GM18520 (cell line): ENCODE data around the gene CACNB4.
"Not testable (repeated sequence)": the region's sequence is repeated elsewhere in the genome, so short reads cannot be mapped to it uniquely, and the experiment has no call there.

Experiments used
- ATAC-seq: cut with Tn5 transposase; IDR thresholded peaks from one replicate; pipeline ENCODE4 v1.9.1; 2021; ENCODE audit not compliant: unreplicated experiment

The CACNB4 gene

GRCh38 chr2:151796774-151797173, 302.1 kb downstream of the CACNB4 start:
- no peak for ATAC-seq

- no peak for ATAC-seq
Measured at GRCh38 chr2:151795646-151796240, 303.1 kb downstream of the CACNB4 start.

GRCh38 chr2:151794422-151794821, 304.4 kb downstream of the CACNB4 start:
- ATAC-seq = not testable (repeated sequence)

- no peak for ATAC-seq
Measured at GRCh38 chr2:151793123-151793522, 305.7 kb downstream of the CACNB4 start.

- no peak for ATAC-seq
Measured at GRCh38 chr2:151792589-151792988, 306.3 kb downstream of the CACNB4 start.

GRCh38 chr2:151791545-151791944, 307.3 kb downstream of the CACNB4 start:
- ATAC-seq = no peak

GRCh38 chr2:151790689-151791088, 308.2 kb downstream of the CACNB4 start:
- ATAC-seq = no peak

- no peak for ATAC-seq
Measured at GRCh38 chr2:151789055-151789834, 309.6 kb downstream of the CACNB4 start.

- no peak for ATAC-seq
Measured at GRCh38 chr2:151786483-151786882, 312.4 kb downstream of the CACNB4 start.

GRCh38 chr2:151786077-151786476, 312.8 kb downstream of the CACNB4 start:
- ATAC-seq = no peak

- no peak for ATAC-seq
Measured at GRCh38 chr2:151783133-151783520, 315.7 kb downstream of the CACNB4 start.
